IMR-90 (cell line): Measurements from ENCODE around the gene ARHGAP11A. TPM values are rescaled to one million over a fixed set of nuclear protein-coding genes. Genes with fewer than 3 reads are reported as not detected.

Source experiments
- ATAC-seq: fragments of 200-7000 bp; cut with Tn5 transposase; 2 replicates; pipeline ENCODE4 v1.9.1; 2020; ENCODE audit warnings: low read depth, mild to moderate bottlenecking, moderate library complexity
- BruUV-seq: library from RNA; stranded (reverse); fragments of 400-500 nt; replicated peaks from 2 replicates; lab custom pipeline; 2021; lab: Mats Ljungman, UMichigan
- CTCF ChIA-PET: fragments of 300-600 bp; formaldehyde crosslinking; extraction: SDS; loops from one replicate; lab custom pipeline; 2021; ENCODE audit warnings: antibody characterized with exemption; lab: Yijun Ruan, JAX
- POLR2A ChIA-PET: fragments of 300-600 bp; sonication (Branson Sonifier 250); formaldehyde crosslinking; loops from one replicate; lab custom pipeline; 2022; ENCODE audit warnings: antibody characterized with exemption; ENCODE audit not compliant: unreplicated experiment; lab: Charles Lee
- DNase-seq: peaks from one replicate; pipeline ENCODE4 v3.0.0; 2013
- H2AFZ ChIP-seq: replicated peaks from 2 replicates; pipeline ENCODE3; 2013; ENCODE audit warnings: low read length, mild to moderate bottlenecking; ENCODE audit not compliant: poor library complexity
- H2AK5ac ChIP-seq: 2 replicates; pipeline ENCODE4 v1.6.1; 2013; ENCODE audit warnings: low read depth, low read length, inconsistent platforms
- H2AK9ac ChIP-seq: replicated peaks from 2 replicates; pipeline ENCODE3; 2013; ENCODE audit warnings: mild to moderate bottlenecking, low read depth, low read length, moderate library complexity; ENCODE audit not compliant: poor library complexity
- H2BK120ac ChIP-seq: 2 replicates; pipeline ENCODE4 v1.6.1; 2013; ENCODE audit warnings: low read depth, low read length, inconsistent platforms
- H2BK15ac ChIP-seq: 3 replicates; pipeline ENCODE4 v1.6.1; 2013; ENCODE audit warnings: low read depth, low read length, inconsistent platforms
- H2BK20ac ChIP-seq: 2 replicates; pipeline ENCODE4 v1.6.1; 2013; ENCODE audit warnings: low read depth, mild to moderate bottlenecking, inconsistent platforms, low read length, moderate library complexity
- H2BK5ac ChIP-seq: 2 replicates; pipeline ENCODE4 v1.6.1; 2013; ENCODE audit warnings: mild to moderate bottlenecking, low read depth, low read length, inconsistent platforms; ENCODE audit not compliant: poor library complexity, severe bottlenecking
- H3K14ac ChIP-seq: replicated peaks from 2 replicates; pipeline ENCODE4 v1.6.1; 2013; ENCODE audit warnings: low read depth, low read length, inconsistent platforms
- H3K18ac ChIP-seq: 2 replicates; pipeline ENCODE4 v1.6.1; 2013; ENCODE audit warnings: low read depth, low read length, control low read depth
- H3K23ac ChIP-seq: 2 replicates; pipeline ENCODE4 v1.6.1; 2013; ENCODE audit warnings: low read depth, low read length, inconsistent platforms
- H3K27ac ChIP-seq: 2 replicates; pipeline ENCODE4 v1.5.1; 2013; ENCODE audit warnings: mild to moderate bottlenecking, control low read depth, low read length; ENCODE audit not compliant: insufficient read depth
- H3K27me3 ChIP-seq: 2 replicates; pipeline ENCODE4 v1.6.1; 2013; ENCODE audit warnings: low read length; ENCODE audit not compliant: control insufficient read depth, insufficient read depth
- H3K36me3 ChIP-seq: 2 replicates; pipeline ENCODE4 v1.6.1; 2013; ENCODE audit warnings: low read length, mixed read lengths; ENCODE audit not compliant: control insufficient read depth, insufficient read depth
- H3K4ac ChIP-seq: 2 replicates; pipeline ENCODE4 v1.6.1; 2013; ENCODE audit warnings: low read depth, low read length, inconsistent platforms
- H3K4me1 ChIP-seq: 2 replicates; pipeline ENCODE4 v1.6.1; 2013; ENCODE audit warnings: low read length, mixed read lengths; ENCODE audit not compliant: control insufficient read depth, insufficient read depth
- H3K4me2 ChIP-seq: 2 replicates; pipeline ENCODE4 v1.6.1; 2013; ENCODE audit warnings: low read depth, mild to moderate bottlenecking, control low read depth, low read length, moderate library complexity
- H3K4me3 ChIP-seq: 2 replicates; pipeline ENCODE4 v1.5.1; 2013; ENCODE audit warnings: low read depth, mild to moderate bottlenecking, control low read depth, low read length, moderate library complexity; ENCODE audit not compliant: insufficient read depth
- H3K56ac ChIP-seq: 2 replicates; pipeline ENCODE4 v1.6.1; 2013; ENCODE audit warnings: low read length, inconsistent platforms; ENCODE audit not compliant: insufficient read depth; ENCODE audit errors: extremely low read depth
- H3K79me1 ChIP-seq, 2 experiments: 2 replicates each; pipeline ENCODE4 v1.6.1; 2013; ENCODE audit warnings: low read length in 2 of 2, inconsistent platforms in 1 of 2, low read depth in 1 of 2
- H3K9ac ChIP-seq: 2 replicates; pipeline ENCODE4 v1.6.1; 2013; ENCODE audit warnings: low read depth, low read length, control low read depth
- H3K9me1 ChIP-seq: 2 replicates; pipeline ENCODE4 v1.6.1; 2013; ENCODE audit warnings: low read length, inconsistent platforms; ENCODE audit not compliant: insufficient read depth
- H3K9me3 ChIP-seq: 2 replicates; pipeline ENCODE4 v1.6.1; 2013; ENCODE audit warnings: low read length; ENCODE audit not compliant: control insufficient read depth, insufficient read depth
- H4K20me1 ChIP-seq: 2 replicates; pipeline ENCODE4 v1.6.1; 2013; ENCODE audit warnings: low read length, inconsistent platforms; ENCODE audit not compliant: insufficient read depth
- H4K5ac ChIP-seq: 2 replicates; pipeline ENCODE4 v1.6.1; 2013; ENCODE audit warnings: mild to moderate bottlenecking, low read depth, low read length, control low read depth
- H4K8ac ChIP-seq, 2 experiments: 2 replicates each; pipeline ENCODE4 v1.6.1; 2013; ENCODE audit warnings: low read depth in 2 of 2, low read length in 2 of 2, control low read depth in 1 of 2, inconsistent platforms in 1 of 2
- H4K91ac ChIP-seq: 2 replicates; pipeline ENCODE4 v1.6.1; 2013; ENCODE audit warnings: low read depth, low read length, inconsistent platforms; ENCODE audit not compliant: insufficient read depth
- BHLHE40 ChIP-seq: fragments of 150-350 bp; IDR thresholded peaks from 2 replicates; pipeline ENCODE4 v1.6.1; 2016; ENCODE audit warnings: mild to moderate bottlenecking, low read depth, low read length
- CHD1 ChIP-seq: IDR thresholded peaks from 2 replicates; pipeline ENCODE4 v1.6.1; 2012; ENCODE audit warnings: low read depth, low read length, improper control_type of control experiment
- CTCF ChIP-seq: conservative IDR thresholded peaks from 2 replicates; pipeline ENCODE4 v1.5.1; 2012; ENCODE audit warnings: mild to moderate bottlenecking, low read depth, low read length, improper control_type of control experiment
- ELK1 ChIP-seq: fragments of 150-350 bp; IDR thresholded peaks from 2 replicates; pipeline ENCODE4 v1.6.1; 2016; ENCODE audit warnings: low read depth, mild to moderate bottlenecking, low read length, moderate library complexity, borderline replicate concordance
- FOS ChIP-seq: fragments of 150-350 bp; IDR thresholded peaks from 2 replicates; pipeline ENCODE4 v1.6.1; 2016; ENCODE audit warnings: low read depth, low read length
- MAFK ChIP-seq: IDR thresholded peaks from 2 replicates; pipeline ENCODE4 v1.6.1; 2012; ENCODE audit warnings: low read depth, low read length, improper control_type of control experiment
- MAZ ChIP-seq: IDR thresholded peaks from 2 replicates; pipeline ENCODE4 v1.6.1; 2012; ENCODE audit warnings: low read depth, mild to moderate bottlenecking, low read length, improper control_type of control experiment, moderate library complexity, borderline replicate concordance
- MXI1 ChIP-seq: IDR thresholded peaks from 2 replicates; pipeline ENCODE4 v1.6.1; 2012; ENCODE audit warnings: low read depth, mild to moderate bottlenecking, low read length, moderate library complexity, borderline replicate concordance
- NFE2L2 ChIP-seq: fragments of 150-350 bp; IDR thresholded peaks from 2 replicates; pipeline ENCODE4 v1.6.1; 2016; ENCODE audit warnings: low read depth, mild to moderate bottlenecking, low read length
- POLR2A ChIP-seq: IDR thresholded peaks from 2 replicates; pipeline ENCODE4 v1.6.1; 2012; ENCODE audit warnings: mild to moderate bottlenecking, low read depth, low read length
- RAD21 ChIP-seq: IDR thresholded peaks from 2 replicates; pipeline ENCODE4 v1.6.1; 2012; ENCODE audit warnings: low read length, improper control_type of control experiment
- RCOR1 ChIP-seq: IDR thresholded peaks from 2 replicates; pipeline ENCODE4 v1.6.1; 2012; ENCODE audit warnings: mild to moderate bottlenecking, low read length, improper control_type of control experiment; ENCODE audit not compliant: insufficient replicate concordance
- RFX5 ChIP-seq: IDR thresholded peaks from 2 replicates; pipeline ENCODE4 v1.8.0; 2012; ENCODE audit warnings: low read depth, mild to moderate bottlenecking, low read length, moderate library complexity
- USF2 ChIP-seq: fragments of 150-350 bp; IDR thresholded peaks from 2 replicates; pipeline ENCODE4 v1.6.1; 2017; ENCODE audit warnings: mild to moderate bottlenecking, antibody characterized with exemption, low read length, low read depth
- WGBS, 2 experiments: methylation state at CpG; one replicate each; pipeline versions ENCODE4 v1.1.5 to v1.1.7; 2013; ENCODE audit warnings: missing lambda C conversion rate in 2 of 2; ENCODE audit not compliant: insufficient read length in 1 of 2; ENCODE audit errors: extremely low coverage in 2 of 2; 5-methylcytosine and 5-hydroxymethylcytosine counted together
- dilution Hi-C: fragments of 300-500 bp; cut with HindIII; formaldehyde crosslinking; loops from one replicate; pipeline ENCODE4 v1.14.3; 2018; ENCODE audit warnings: low sequenced_read_pairs; ENCODE audit not compliant: unreplicated experiment
- in situ Hi-C: fragments of 300-500 bp; cut with MboI; formaldehyde crosslinking; loops from 3 replicates; pipeline ENCODE4 v1.14.3; 2019; ENCODE audit warnings: low sequenced_read_pairs, inconsistent platforms, mixed read lengths
- intact Hi-C: fragments of 100-400 bp; cut with micrococcal nuclease; formaldehyde crosslinking; loops from 2 replicates; pipeline ENCODE4 v1.10.0; 2022
- polyA plus RNA-seq, 3 experiments: library from polyadenylated mRNA; depleted of rRNA; stranded (reverse); fragments of >200 nt; gene quantifications; 2 replicates each; pipeline ENCODE4 v1.2.3, GENCODE V29; 2012; ENCODE audit warnings: low replicate concordance in 1 of 3
- total RNA-seq: library from RNA; depleted of rRNA; stranded (reverse); fragments of >200 nt; gene quantifications from 2 replicates; pipeline ENCODE4 v1.2.3, GENCODE V29; 2012

Gene ARHGAP11A
- total and polyA plus RNA-seq, 2 of the 4 experiments (the other 2 are of a cell fraction): 9.9 to 29.0 TPM

GRCh38 chr15:32642667-32643435 lies 27.5 kb downstream of the ARHGAP11A start:
- no peak overlapping the region for H2BK5ac ChIP-seq
- H3K4ac ChIP-seq: peak overlapping the region; percentile 50
- H3K4me1 ChIP-seq: peaks cover 12% of the 10 kb centered on the region
- peak overlapping the region; percentile 39; the same call in 1 of the 2 replicates for H4K5ac ChIP-seq
- dilution Hi-C loops (no loop called here), in situ Hi-C loops (no loop called here), intact Hi-C loops (no loop called here)
- ATAC-seq (peak; percentile 36), DNase-seq (peak; percentile 58)
- H2AFZ ChIP-seq: peak overlapping the region; percentile 65
- no peak overlapping the region for H2AK9ac ChIP-seq
- no peak overlapping the region for H2AK5ac ChIP-seq
- H3K18ac ChIP-seq: peak overlapping the region; percentile 61; the same call in 1 of the 2 replicates
- H3K9ac ChIP-seq: no peak overlapping the region
- peak overlapping the region; percentile 61 for H3K4me2 ChIP-seq
- peak overlapping the region; percentile 55; the same call in 1 of the 2 replicates for H3K14ac ChIP-seq
- peak overlapping the region in 1 of 2 experiments; percentile 36; a peak in 2 of 4 replicates for H4K8ac ChIP-seq
- H3K79me1 ChIP-seq: peaks cover 0 to 12% of the 10 kb centered on the region in 2 experiments; a peak in 2 of 4 replicates
- no TSS peak for BruUV-seq
- peak overlapping the region; percentile 46; the same call in 1 of the 2 replicates for H2BK120ac ChIP-seq
- peak overlapping the region; percentile 60 for H2BK20ac ChIP-seq
- 53% methylated on average over 3 of the region's 5 CpGs; no CpG with 5 or more reads in 1 of the 2 experiments for WGBS, 2 experiments
- no peak overlapping the region for H3K27ac ChIP-seq
- H4K20me1 ChIP-seq: no peaks in the 10 kb centered on the region
- POLR2A ChIA-PET: no interaction called here
- H4K91ac ChIP-seq: 0 out of 2 replicates have a peak overlapping the region, but pooled peaks have one; percentile 36
- no peak overlapping the region for H2BK15ac ChIP-seq
- H3K4me3 ChIP-seq: no peak overlapping the region
- H3K9me3 ChIP-seq: no peaks in the 10 kb centered on the region
- no peaks in the 10 kb centered on the region for H3K36me3 ChIP-seq
- peak overlapping the region; percentile 44; the same call in 1 of the 2 replicates for H3K23ac ChIP-seq
- H3K56ac ChIP-seq: no peak overlapping the region
- H3K27me3 ChIP-seq: no peaks in the 10 kb centered on the region
- peaks cover 12% of the 10 kb centered on the region; the same call in 1 of the 2 replicates for H3K9me1 ChIP-seq
- CTCF ChIA-PET: no interaction called here
- no peak for TF ChIP-seq MXI1
- no peak for TF ChIP-seq MAFK
- TF ChIP-seq CTCF: no peak
- no peak for TF ChIP-seq POLR2A
- TF ChIP-seq RCOR1: no peak
- no peak for TF ChIP-seq BHLHE40
- TF ChIP-seq RFX5: no peak
- no peak for TF ChIP-seq USF2
- TF ChIP-seq CHD1: no peak
- TF ChIP-seq ELK1: no peak
- TF ChIP-seq MAZ: no peak
- TF ChIP-seq FOS: no peak
- no peak for TF ChIP-seq RAD21
- no peak for TF ChIP-seq NFE2L2
